NT2/D1 (cell line): ENCODE measurements around the gene MED26.
"Not testable (repeated sequence)": the region's sequence is repeated elsewhere in the genome, so short reads cannot be mapped to it uniquely, and the experiment has no call there.

Experiments used
- DNase-seq: peaks from one replicate; pipeline ENCODE4 v3.0.0-alpha.2; 2011; ENCODE audit warnings: low read depth, low spot score
- H3K27me3 ChIP-seq: 2 replicates; pipeline ENCODE4 v1.6.0; 2011; ENCODE audit warnings: mild to moderate bottlenecking; ENCODE audit not compliant: insufficient read length, insufficient read depth
- H3K36me3 ChIP-seq: 2 replicates; pipeline ENCODE4 v1.6.1; 2011; ENCODE audit warnings: mild to moderate bottlenecking, low read length, mixed read lengths; ENCODE audit not compliant: insufficient read depth, insufficient read length
- H3K4me1 ChIP-seq: 2 replicates; pipeline ENCODE4 v1.5.1; 2011; ENCODE audit not compliant: insufficient read depth, insufficient read length
- H3K4me3 ChIP-seq: 2 replicates; pipeline ENCODE4 v1.5.1; 2011; ENCODE audit warnings: low read depth; ENCODE audit not compliant: insufficient read length
- H3K9ac ChIP-seq: 2 replicates; pipeline ENCODE4 v1.6.0; 2011; ENCODE audit warnings: low read depth; ENCODE audit not compliant: insufficient read length
- H3K9me3 ChIP-seq: 2 replicates; pipeline ENCODE4 v1.5.1; 2011; ENCODE audit warnings: mild to moderate bottlenecking, low read length; ENCODE audit not compliant: insufficient read depth
- SUZ12 ChIP-seq: IDR thresholded peaks from 2 replicates; pipeline ENCODE4 v1.6.1; 2011; ENCODE audit not compliant: insufficient read length, insufficient read depth; ENCODE audit errors: extremely low read depth
- YY1 ChIP-seq: IDR thresholded peaks from 2 replicates; pipeline ENCODE4 v1.6.1; 2011; ENCODE audit not compliant: insufficient read length, insufficient read depth
- ZNF274 ChIP-seq: IDR thresholded peaks from 2 replicates; pipeline ENCODE4 v1.6.1; 2011; ENCODE audit warnings: mild to moderate bottlenecking, low read depth, low read length

Gene MED26

GRCh38 chr19:16654627-16655026, 26.6 kb upstream of the MED26 start:
- H3K9ac ChIP-seq: no peak overlapping the region
- peaks cover 7% of the 10 kb centered on the region for H3K4me1 ChIP-seq
- H3K27me3 ChIP-seq: no peaks in the 10 kb centered on the region
- no peak overlapping the region for H3K4me3 ChIP-seq
- peaks cover 92% of the 10 kb centered on the region for H3K36me3 ChIP-seq
- no peak for DNase-seq
- no peaks in the 10 kb centered on the region for H3K9me3 ChIP-seq
- no peak for TF ChIP-seq YY1
- no peak for TF ChIP-seq ZNF274
- no peak for TF ChIP-seq SUZ12

GRCh38 chr19:16654140-16654539, 26.1 kb upstream of the MED26 start:
- H3K27me3 ChIP-seq: no peaks in the 10 kb centered on the region
- peaks cover 90% of the 10 kb centered on the region for H3K36me3 ChIP-seq
- peaks cover 5% of the 10 kb centered on the region for H3K4me1 ChIP-seq
- no peak for DNase-seq
- H3K4me3 ChIP-seq: no peak overlapping the region
- no peaks in the 10 kb centered on the region for H3K9me3 ChIP-seq
- H3K9ac ChIP-seq: no peak overlapping the region
- TF ChIP-seq SUZ12: no peak
- TF ChIP-seq YY1: no peak
- TF ChIP-seq ZNF274: no peak

GRCh38 chr19:16652854-16653253, 24.9 kb upstream of the MED26 start:
- Histone ChIP-seq H3K27me3 (no peaks in the 10 kb centered on the region), H3K4me3 (no peak overlapping the region), H3K36me3 (peaks cover 85% of the 10 kb centered on the region), H3K9me3 (no peaks in the 10 kb centered on the region), H3K4me1 (peaks cover 5% of the 10 kb centered on the region), H3K9ac (no peak overlapping the region)
- no peak for DNase-seq
- TF ChIP-seq YY1 (no peak), SUZ12 (no peak), ZNF274 (no peak)

GRCh38 chr19:16651421-16652188, 23.6 kb upstream of the MED26 start:
- H3K9ac ChIP-seq: not testable (repeated sequence)

GRCh38 chr19:16650821-16651220, 22.8 kb upstream of the MED26 start:
- Histone ChIP-seq H3K27me3 (no peaks in the 10 kb centered on the region), H3K9ac (no peak overlapping the region), H3K9me3 (no peaks in the 10 kb centered on the region), H3K36me3 (peaks cover 84% of the 10 kb centered on the region), H3K4me3 (no peak overlapping the region), H3K4me1 (no peaks in the 10 kb centered on the region)
- no peak for DNase-seq
- TF ChIP-seq YY1: no peak
- no peak for TF ChIP-seq SUZ12
- no peak for TF ChIP-seq ZNF274

More at GRCh38 chr19:16651421-16652188, 23.6 kb upstream of the MED26 start:
- H3K36me3 ChIP-seq: peaks cover 84% of the 10 kb centered on the region
- not testable (repeated sequence) for H3K4me3 ChIP-seq, H3K4me1 ChIP-seq, DNase-seq, H3K9me3 ChIP-seq, H3K27me3 ChIP-seq

GRCh38 chr19:16649734-16650133, 21.7 kb upstream of the MED26 start:
- H3K9me3 ChIP-seq: no peaks in the 10 kb centered on the region
- H3K9ac ChIP-seq: no peak overlapping the region
- TF ChIP-seq SUZ12 (no peak), YY1 (no peak), ZNF274 (no peak)
- no peak overlapping the region for H3K4me3 ChIP-seq
- no peak for DNase-seq
- H3K36me3 ChIP-seq: peaks cover 86% of the 10 kb centered on the region
- no peaks in the 10 kb centered on the region for H3K4me1 ChIP-seq
- no peaks in the 10 kb centered on the region for H3K27me3 ChIP-seq

- Histone ChIP-seq H3K9ac (no peak overlapping the region), H3K36me3 (peaks cover 88% of the 10 kb centered on the region), H3K4me3 (no peak overlapping the region), H3K27me3 (no peaks in the 10 kb centered on the region), H3K9me3 (no peaks in the 10 kb centered on the region), H3K4me1 (no peaks in the 10 kb centered on the region)
- TF ChIP-seq YY1: no peak
- no peak for TF ChIP-seq SUZ12
- TF ChIP-seq ZNF274: no peak
- no peak for DNase-seq
These were observed 17.1 kb upstream of the MED26 start for GRCh38 chr19:16645140-16645539.

- no peaks in the 10 kb centered on the region for H3K9me3 ChIP-seq
- H3K36me3 ChIP-seq: peaks cover 75% of the 10 kb centered on the region
- no peaks in the 10 kb centered on the region for H3K27me3 ChIP-seq
- H3K9ac ChIP-seq: no peak overlapping the region
- no peak overlapping the region for H3K4me3 ChIP-seq
- peaks cover 2% of the 10 kb centered on the region for H3K4me1 ChIP-seq
- DNase-seq: no peak
- TF ChIP-seq YY1: no peak
- no peak for TF ChIP-seq SUZ12
- TF ChIP-seq ZNF274: no peak
These were observed 13.7 kb upstream of the MED26 start for GRCh38 chr19:16641695-16642094.
